ENCODE measurements around the gene CYTH3.
"Not testable (repeated sequence)": the region's sequence is repeated elsewhere in the genome, so short reads cannot be mapped to it uniquely, and the experiment has no call there.

The CYTH3 gene

GRCh38 chr7:6256109-6256483, 16.3 kb downstream of the CYTH3 start:
- no peak for DNase-seq

DNA sequence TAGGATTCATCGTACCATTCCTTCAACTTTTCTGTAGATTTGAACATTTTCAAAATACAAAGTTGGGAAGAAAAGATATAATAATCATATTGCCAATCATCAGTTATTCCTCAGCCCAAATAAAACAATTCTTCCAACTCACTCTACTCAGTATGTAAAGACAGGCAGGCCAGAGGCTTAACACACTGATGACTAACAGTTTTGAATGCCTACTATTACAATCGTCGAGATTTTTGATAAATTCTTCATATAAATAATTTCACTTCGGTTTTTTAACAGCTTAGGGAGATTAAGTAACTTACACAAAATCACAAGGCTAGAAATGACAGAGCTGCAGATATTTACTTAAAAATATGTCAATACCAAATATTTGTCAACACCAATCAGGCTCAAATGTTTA, 17.6 kb downstream of the CYTH3 start:
- DNase-seq, result no peak

DNA sequence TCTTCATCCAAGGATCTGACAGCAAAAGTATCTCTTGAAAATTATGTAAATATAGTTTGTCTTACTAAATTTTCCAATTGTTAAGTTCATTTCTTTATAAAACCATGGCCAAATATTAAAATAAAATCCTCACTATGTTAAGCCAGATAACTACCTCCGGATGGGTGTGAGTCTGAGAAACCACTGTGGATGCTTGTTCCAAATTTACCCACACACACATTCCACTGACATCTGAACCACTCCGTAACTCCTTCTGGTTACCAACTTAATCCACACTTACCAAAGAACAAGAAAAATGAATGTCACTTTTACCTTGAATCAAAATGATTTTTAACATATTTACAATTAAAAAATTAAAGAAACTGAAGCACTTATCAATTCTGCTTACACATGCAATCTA, 19.7 kb downstream of the CYTH3 start:
- no peak for DNase-seq

- no peak for DNase-seq
These were observed 20.1 kb downstream of the CYTH3 start for GRCh38 chr7:6252341-6252746.

GRCh38 chr7:6251653-6252052, 20.8 kb downstream of the CYTH3 start:
- DNase-seq, result no peak

GRCh38 chr7:6250364-6250833, 22.0 kb downstream of the CYTH3 start:
- DNase-seq, result no peak

DNA sequence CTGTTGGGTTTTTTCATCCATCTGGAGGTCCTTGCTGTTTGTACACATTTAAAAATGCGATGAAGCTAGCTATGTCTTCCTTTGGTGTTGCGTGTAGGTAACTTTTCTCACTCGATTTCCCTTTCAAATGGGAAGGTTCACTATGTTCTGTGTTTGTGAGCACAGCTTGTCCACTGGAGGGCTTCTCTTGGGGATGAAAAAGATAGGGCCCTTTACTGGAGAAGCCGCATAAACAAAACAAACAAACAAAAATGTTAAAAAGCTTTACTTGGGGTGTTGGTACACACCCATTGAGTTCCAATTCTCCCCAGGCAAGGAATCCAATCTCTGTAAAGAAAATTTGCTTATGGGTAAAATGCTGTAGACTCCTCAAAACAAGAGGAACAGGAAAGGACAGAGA, 23.4 kb downstream of the CYTH3 start:
- DNase-seq, result no peak

DNA sequence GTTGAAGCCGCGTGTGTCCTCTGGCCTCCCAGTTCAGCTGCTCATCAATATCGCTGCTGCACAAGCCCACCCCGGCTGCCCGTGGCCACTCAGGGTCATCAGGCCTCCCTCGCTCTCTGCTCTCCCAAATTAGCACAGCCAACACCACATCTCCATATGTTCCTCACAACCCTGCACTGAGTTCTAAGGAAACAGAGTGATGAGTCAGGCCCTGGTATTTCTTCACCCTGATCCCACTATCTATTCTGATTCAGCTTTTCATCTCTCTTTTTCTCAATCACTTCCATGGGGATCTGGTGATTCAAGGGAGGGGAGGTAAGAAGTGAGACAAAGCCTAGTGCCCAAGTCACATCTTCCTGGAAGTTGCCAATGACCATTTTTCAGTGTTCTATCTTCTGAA, 23.8 kb downstream of the CYTH3 start:
- DNase-seq, result no peak

GRCh38 chr7:6246251-6246917, 26.0 kb downstream of the CYTH3 start:
- no peak for DNase-seq

GRCh38 chr7:6244021-6244420, 28.4 kb downstream of the CYTH3 start:
- no peak for DNase-seq

DNA sequence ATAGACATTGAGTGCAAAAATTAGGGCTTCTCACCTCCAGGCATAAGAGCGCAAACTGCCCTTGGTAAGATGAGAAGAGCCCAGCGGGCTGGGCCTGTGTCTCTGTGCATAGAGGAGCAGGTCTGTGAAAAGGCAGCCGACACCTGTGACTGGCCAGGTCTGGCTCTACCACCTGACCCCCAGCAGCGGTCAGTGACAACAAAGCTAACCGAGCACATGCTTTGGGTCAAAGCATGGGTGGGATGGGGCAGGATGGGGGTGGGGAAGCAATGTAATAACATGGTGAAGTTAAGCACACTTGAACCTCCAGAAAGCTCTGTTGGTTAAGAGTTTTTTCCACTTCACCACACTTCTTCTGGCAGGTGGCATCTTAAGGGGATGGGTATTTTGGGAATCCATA, 29.3 kb downstream of the CYTH3 start:
- DNase-seq, result no peak

DNA sequence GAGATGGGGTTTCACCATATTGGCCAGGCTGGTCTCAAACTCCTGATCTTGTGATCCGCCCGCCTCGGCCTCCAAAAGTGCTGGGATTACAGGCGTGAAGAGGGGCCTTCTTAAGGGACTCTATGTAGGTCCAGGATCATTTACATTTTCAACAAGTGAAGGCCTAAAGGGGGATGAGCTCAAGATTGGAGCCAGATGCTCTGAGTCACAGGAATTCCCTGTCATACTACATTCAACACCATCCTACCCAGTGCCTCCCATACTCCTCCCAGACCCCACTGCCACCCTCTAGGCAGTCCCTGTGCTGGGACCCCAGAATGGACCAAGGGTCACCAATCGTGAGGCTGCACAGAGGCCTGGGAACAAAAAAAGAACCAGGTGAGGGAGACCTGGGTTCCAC, 29.9 kb downstream of the CYTH3 start:
- DNase-seq, result no peak

DNA sequence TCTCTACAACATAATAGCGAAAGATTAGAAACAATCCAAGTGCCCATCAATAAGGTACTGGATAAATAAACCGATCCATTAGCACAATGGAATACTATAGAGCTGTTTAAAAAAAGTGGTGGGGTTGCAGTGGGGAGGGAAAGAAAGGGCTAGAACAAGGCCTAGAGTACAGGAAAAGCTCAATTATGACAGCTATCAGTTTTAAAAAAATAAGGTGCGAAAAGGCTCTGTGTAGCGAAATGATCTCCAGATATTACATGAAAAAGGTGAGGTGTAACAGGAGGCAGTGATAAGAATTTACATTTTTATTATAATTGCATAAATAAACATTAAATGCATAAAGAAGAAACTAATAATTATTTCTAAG, 30.8 kb downstream of the CYTH3 start:
- no peak for DNase-seq

DNA sequence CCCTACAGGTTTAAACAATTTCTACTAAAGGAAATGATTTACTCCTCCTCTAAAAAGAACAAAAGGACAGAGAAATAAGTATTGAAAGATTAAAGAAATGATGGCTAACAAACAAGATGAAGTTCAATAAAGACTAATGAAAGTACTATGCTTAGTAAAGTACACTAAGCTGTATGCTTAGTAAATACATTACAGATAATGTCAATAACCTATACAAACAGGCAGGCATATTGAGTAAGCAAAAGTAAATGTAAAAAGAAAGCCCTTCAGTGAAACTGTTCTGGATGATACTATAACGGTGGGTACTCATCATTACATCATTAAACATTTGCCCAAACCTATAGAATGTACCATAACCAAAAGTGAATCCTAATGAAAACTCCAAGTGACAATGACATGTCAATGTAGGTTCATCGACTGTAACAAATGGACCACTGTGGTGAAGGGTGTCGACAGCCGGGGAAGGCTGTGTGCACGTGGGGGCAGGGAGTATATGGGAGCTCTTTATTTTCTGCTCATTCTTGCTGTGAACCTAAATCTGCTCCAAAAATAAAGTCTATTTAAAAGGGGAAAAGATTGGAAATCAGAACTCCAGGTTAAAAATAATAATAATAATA, 34.0 kb downstream of the CYTH3 start:
- no peak for DNase-seq

DNA sequence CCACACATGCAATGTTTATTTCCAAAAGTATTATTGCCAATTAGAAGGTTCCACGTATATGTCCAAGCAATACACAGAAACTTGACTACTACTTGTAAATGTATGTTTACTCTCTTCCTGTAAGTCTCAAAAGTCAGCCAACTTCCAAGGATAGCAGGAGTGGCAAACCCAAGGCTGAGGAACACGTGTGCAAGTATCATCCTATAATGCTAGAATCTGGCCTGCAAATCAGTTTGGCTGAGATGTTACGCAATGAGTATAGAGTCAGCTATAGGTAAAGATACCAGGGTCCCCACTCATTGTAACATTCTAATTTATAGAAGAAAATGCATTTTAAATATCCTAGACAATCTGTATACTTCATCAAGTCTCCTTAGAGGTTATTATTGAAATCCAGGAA, 34.7 kb downstream of the CYTH3 start:
- DNase-seq, result no peak

- DNase-seq, result no peak
These were observed 35.4 kb downstream of the CYTH3 start for GRCh38 chr7:6237011-6237410.

- DNase-seq, result no peak
These were observed 37.2 kb downstream of the CYTH3 start for GRCh38 chr7:6235029-6235871.

DNA sequence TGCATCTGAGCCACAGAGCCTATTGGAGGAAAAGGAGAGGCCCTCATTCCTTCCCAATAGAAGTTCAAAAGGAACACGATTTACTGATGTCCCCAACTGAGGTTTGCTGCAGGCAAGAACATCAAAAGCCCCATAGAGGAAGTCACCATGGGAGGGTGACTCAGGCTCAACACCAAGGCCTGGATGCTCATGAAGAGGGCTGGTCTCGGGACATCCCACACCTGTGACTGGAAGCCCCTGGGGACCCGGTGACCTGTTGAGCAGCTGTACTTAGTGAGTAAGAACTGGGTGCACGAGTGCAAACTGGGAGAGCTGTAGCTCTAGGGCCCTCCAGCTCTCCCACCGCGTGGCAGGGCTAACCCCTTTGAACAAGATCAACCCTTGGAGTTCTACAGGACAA, 38.0 kb downstream of the CYTH3 start:
- no peak for DNase-seq

DNA sequence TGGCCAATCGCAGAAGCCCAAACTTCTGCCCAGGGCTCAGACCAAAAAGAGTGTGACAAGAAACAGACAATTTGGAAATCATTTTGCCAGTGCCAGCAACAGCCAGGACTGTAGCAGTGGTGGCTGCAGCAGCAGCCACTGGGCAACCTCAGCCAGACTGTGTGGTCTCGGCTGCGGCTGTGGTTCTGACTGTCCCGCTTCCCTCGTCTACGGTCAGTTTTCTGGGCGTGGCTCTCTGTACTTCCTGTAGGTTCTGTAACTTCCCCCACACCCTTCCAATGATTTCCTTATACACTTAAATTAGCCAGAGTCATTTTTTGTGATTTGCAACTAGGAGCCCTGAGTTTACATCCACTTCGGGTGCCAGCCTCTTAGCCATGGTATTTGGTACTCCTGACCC, 39.9 kb downstream of the CYTH3 start:
- no peak for DNase-seq

DNA sequence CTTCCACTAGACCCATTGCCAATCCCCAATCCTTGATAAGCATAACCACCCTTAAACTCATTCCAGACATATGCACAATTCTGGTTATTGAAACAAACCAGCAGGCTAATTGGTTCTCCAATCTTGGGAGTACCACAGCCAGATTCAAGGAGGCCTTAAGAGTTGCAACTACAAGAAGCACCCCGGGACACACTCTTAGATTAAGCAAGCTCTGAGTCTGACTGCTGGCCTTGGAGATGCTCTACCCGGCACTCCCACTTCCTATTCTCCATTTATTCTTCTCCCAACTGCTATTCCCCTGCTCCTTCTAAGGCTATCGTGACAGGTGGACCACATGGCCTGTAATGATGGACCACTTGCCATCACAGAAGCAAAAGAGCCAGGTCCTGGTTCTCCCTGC, 40.3 kb downstream of the CYTH3 start:
- no peak for DNase-seq

- DNase-seq, result no peak
These were observed 41.2 kb downstream of the CYTH3 start for GRCh38 chr7:6231184-6231583.

- not testable (repeated sequence) for DNase-seq
These were observed 43.1 kb downstream of the CYTH3 start for GRCh38 chr7:6229284-6229683.

GRCh38 chr7:6228361-6229229, 43.8 kb downstream of the CYTH3 start:
- no peak for DNase-seq
